SU-DHL-6 (cell line): ENCODE measurements around the gene WSCD2.

Source experiments
- EZH2phosphoT487 ChIP-seq: fragments of 200-600 bp; sonication (generic), shearing (Covaris generic); conservative IDR thresholded peaks from 2 replicates; pipeline ENCODE4 v1.6.1; 2018; ENCODE audit warnings: mild to moderate bottlenecking, antibody characterized with exemption, low read length, moderate library complexity, mixed read lengths
- TF ChIP-seq, protein P1 (sequence below): fragments of 200-600 bp; sonication (generic); IDR thresholded peaks from one replicate; pipeline ENCODE4 v1.5.1; 2017; ENCODE audit warnings: antibody characterized with exemption, mild to moderate bottlenecking, low read length, moderate library complexity; ENCODE audit not compliant: insufficient read depth, poor library complexity, severe bottlenecking

DNA sequence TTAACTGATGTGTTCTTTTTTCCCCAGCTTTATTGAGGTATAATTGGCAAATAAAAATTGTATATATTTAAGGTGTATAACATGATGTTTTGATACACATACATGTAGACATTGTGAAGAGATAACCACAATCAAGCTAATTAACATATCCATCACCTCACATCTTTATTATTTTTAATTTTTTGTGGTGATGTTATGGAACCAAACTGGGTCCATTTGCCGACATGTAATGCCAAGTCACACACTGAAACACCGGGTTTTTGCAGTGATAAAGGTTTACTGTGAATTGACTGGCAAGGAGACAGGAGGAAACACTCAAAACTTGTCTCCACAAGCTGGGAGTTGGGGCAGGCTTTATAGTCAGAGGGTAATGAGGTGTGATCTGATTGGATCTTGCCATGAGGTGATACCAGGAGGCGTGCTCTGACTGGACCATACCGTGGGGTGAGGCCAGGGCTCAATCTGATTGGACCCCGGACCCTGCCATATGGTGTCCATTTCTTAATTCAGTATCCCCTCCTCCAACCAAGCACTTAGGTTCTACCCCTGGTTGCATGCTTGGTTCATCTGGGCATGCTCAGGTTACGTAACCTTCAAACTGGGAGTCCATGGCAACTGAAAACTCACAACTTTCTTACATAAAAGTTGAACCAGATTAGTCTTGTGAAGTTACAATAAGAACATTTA lies 11.8 kb upstream of the WSCD2 start:
- TF ChIP-seq, protein P1, sequence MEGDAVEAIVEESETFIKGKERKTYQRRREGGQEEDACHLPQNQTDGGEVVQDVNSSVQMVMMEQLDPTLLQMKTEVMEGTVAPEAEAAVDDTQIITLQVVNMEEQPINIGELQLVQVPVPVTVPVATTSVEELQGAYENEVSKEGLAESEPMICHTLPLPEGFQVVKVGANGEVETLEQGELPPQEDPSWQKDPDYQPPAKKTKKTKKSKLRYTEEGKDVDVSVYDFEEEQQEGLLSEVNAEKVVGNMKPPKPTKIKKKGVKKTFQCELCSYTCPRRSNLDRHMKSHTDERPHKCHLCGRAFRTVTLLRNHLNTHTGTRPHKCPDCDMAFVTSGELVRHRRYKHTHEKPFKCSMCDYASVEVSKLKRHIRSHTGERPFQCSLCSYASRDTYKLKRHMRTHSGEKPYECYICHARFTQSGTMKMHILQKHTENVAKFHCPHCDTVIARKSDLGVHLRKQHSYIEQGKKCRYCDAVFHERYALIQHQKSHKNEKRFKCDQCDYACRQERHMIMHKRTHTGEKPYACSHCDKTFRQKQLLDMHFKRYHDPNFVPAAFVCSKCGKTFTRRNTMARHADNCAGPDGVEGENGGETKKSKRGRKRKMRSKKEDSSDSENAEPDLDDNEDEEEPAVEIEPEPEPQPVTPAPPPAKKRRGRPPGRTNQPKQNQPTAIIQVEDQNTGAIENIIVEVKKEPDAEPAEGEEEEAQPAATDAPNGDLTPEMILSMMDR, result no peak
- no peak for TF ChIP-seq EZH2phosphoT487
